Nephron (organoid): ENCODE measurements around the gene SPDEF.
A peak's percentile ranks its signal among the peaks of the same experiment; 100 is the strongest.

Source experiments
- H3K27ac Mint-ChIP-seq, 3 experiments: 2 replicates each; pipeline ENCODE4 v1.8.0; 2020; ENCODE audit warnings: mixed read lengths in 3 of 3, mild to moderate bottlenecking in 2 of 3, moderate library complexity in 1 of 3
- H3K27me3 Mint-ChIP-seq: 2 replicates; pipeline ENCODE4 v1.8.0; 2021; ENCODE audit warnings: low read depth, mild to moderate bottlenecking, moderate library complexity, mixed read lengths
- H3K36me3 Mint-ChIP-seq: 2 replicates; pipeline ENCODE4 v1.8.0; 2020; ENCODE audit warnings: low read depth, mixed read lengths
- H3K4me1 Mint-ChIP-seq: 2 replicates; pipeline ENCODE4 v1.8.0; 2020; ENCODE audit warnings: mixed read lengths
- H3K4me3 Mint-ChIP-seq, 3 experiments: 2 replicates each; pipeline ENCODE4 v1.8.0; 2020; ENCODE audit warnings: mild to moderate bottlenecking in 3 of 3, mixed read lengths in 3 of 3, moderate library complexity in 2 of 3
- H3K9me3 Mint-ChIP-seq: 2 replicates; pipeline ENCODE4 v1.8.0; 2020; ENCODE audit warnings: mixed read lengths
- TF ChIP-seq, protein P1 (sequence below), 3 experiments: fragments of 200-600 bp; sonication (generic); IDR thresholded peaks; one replicate each; pipeline ENCODE4 v1.5.0; 2021; ENCODE audit warnings: antibody characterized with exemption in 3 of 3; ENCODE audit not compliant: unreplicated experiment in 3 of 3

The SPDEF gene

GRCh38 chr6:34529665-34530327 is 26.3 kb downstream of the SPDEF start:
- peaks cover 13% of the 10 kb centered on the region for H3K27me3 Mint-ChIP-seq
- H3K4me3 Mint-ChIP-seq = peak overlapping the region in 1 of 3 experiments; percentile 44
- TF ChIP-seq, protein P1, sequence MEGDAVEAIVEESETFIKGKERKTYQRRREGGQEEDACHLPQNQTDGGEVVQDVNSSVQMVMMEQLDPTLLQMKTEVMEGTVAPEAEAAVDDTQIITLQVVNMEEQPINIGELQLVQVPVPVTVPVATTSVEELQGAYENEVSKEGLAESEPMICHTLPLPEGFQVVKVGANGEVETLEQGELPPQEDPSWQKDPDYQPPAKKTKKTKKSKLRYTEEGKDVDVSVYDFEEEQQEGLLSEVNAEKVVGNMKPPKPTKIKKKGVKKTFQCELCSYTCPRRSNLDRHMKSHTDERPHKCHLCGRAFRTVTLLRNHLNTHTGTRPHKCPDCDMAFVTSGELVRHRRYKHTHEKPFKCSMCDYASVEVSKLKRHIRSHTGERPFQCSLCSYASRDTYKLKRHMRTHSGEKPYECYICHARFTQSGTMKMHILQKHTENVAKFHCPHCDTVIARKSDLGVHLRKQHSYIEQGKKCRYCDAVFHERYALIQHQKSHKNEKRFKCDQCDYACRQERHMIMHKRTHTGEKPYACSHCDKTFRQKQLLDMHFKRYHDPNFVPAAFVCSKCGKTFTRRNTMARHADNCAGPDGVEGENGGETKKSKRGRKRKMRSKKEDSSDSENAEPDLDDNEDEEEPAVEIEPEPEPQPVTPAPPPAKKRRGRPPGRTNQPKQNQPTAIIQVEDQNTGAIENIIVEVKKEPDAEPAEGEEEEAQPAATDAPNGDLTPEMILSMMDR (IDR thresholded peaks at IDR 0.05; ENCODE audit: unreplicated experiment in 3 of 3) = no peak

GRCh38 chr6:34528996-34529664 is 27.0 kb downstream of the SPDEF start:
- H3K4me1 Mint-ChIP-seq = peaks cover 34% of the 10 kb centered on the region
- peaks cover 13% of the 10 kb centered on the region for H3K27me3 Mint-ChIP-seq
- H3K36me3 Mint-ChIP-seq = no peaks in the 10 kb centered on the region
- peak overlapping the region in 1 of 3 experiments; percentile 57 for H3K4me3 Mint-ChIP-seq
- no peaks in the 10 kb centered on the region for H3K9me3 Mint-ChIP-seq
- peak overlapping the region in 2 of 3 experiments; percentile 45 to 51 for H3K27ac Mint-ChIP-seq
- TF ChIP-seq, protein P1 (IDR thresholded peaks at IDR 0.05; ENCODE audit: unreplicated experiment in 3 of 3) = no peak

More at GRCh38 chr6:34529665-34530327, 26.3 kb downstream of the SPDEF start:
- H3K9me3 Mint-ChIP-seq = no peaks in the 10 kb centered on the region
- peaks cover 27% of the 10 kb centered on the region for H3K4me1 Mint-ChIP-seq
- peak overlapping the region in 2 of 3 experiments; percentile 45 to 48 for H3K27ac Mint-ChIP-seq
- H3K36me3 Mint-ChIP-seq = no peaks in the 10 kb centered on the region

DNA sequence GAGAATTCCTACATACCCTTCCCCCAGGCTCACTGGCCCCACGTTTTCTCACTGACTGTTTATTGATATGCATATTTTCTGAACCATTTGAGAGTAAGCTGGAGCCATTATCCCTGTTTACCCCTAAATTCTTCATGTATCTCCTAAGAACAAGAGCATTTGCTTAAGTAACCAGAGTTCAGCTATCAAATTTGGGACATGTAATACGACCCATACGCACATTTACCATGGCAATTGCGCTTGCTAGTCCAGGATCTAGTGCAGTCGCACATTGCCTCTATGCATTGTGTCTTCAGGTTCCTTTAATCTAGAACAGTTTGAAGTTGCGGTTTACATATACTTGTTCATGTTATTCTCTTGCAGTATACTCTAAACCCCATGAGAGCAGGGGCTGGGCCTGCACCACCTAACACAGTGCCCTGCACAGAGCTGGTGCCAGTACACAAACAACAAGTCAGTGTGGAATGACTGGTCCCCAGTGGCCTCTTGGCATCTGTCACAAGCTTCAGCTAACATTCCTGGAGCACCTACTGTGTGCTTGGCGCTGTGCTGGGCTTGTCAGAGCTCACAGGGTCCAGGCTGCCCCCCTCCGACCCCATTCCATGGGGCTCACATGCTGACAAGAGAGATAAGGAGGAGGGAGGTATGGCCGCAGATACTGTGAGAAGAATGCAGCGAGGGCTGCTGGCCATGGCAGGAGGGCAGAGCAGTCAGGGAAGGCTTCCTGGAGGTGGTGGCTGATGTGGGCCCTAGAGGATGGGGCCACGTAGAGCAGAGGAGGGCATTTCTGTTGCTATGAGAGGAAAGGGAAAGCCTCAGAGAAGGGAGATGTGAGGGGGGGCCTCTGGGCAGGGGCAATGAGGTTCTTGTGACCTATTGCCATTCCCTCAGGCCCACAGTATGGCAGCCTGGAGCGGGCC is 28.1 kb downstream of the SPDEF start:
- peak overlapping the region in 1 of 3 experiments; percentile 79 for H3K27ac Mint-ChIP-seq
- TF ChIP-seq, protein P1 (IDR thresholded peaks at IDR 0.05; ENCODE audit: unreplicated experiment in 3 of 3) = no peak
- peaks cover 30% of the 10 kb centered on the region for H3K4me1 Mint-ChIP-seq
- peaks cover 13% of the 10 kb centered on the region for H3K27me3 Mint-ChIP-seq
- no peaks in the 10 kb centered on the region for H3K36me3 Mint-ChIP-seq
- H3K9me3 Mint-ChIP-seq = no peaks in the 10 kb centered on the region
- H3K4me3 Mint-ChIP-seq = peak overlapping the region; percentile 69 to 75 (median 73)

DNA sequence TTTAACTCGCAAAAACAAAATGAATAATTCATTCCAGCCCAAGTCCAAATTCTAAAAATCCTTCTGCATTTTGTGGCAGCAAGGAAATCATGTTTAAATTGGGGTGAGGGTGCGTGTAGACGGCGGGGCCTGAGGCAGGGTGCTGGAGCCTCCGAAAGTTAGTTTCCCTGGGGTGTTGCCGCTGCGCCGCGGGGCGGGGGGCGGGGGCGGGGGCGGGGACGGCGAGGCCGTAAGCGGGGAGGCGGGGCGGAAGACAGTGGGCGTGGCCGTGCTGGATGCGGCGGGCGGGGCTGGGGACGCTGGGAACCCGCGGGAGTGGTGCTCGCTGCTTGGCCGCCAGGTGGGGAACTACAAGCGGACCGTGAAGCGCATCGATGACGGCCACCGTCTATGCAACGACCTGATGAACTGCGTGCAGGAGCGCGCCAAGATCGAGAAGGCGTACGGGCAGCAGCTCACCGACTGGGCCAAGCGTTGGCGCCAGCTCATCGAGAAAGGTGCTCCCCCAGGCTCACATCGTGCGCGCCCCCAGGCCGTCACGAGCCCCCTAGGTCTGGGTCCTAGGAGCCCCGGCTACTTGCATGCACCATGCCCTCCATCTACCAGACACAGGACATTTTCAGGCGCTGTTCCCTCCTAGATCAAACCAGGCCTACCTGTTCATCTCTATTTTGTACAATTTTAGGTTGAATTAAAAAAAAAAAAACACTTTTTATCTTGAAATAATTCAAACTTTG is 29.0 kb downstream of the SPDEF start:
- H3K27ac Mint-ChIP-seq = peak overlapping the region in 1 of 3 experiments; percentile 85
- peaks cover 30% of the 10 kb centered on the region for H3K4me1 Mint-ChIP-seq
- H3K9me3 Mint-ChIP-seq = no peaks in the 10 kb centered on the region
- no peaks in the 10 kb centered on the region for H3K36me3 Mint-ChIP-seq
- H3K27me3 Mint-ChIP-seq = peaks cover 13% of the 10 kb centered on the region
- peak overlapping the region; percentile 73 to 80 (median 75) for H3K4me3 Mint-ChIP-seq
- TF ChIP-seq, protein P1 (IDR thresholded peaks at IDR 0.05; ENCODE audit: unreplicated experiment in 3 of 3) = peak; percentile 81 to 82 (median 81)

DNA sequence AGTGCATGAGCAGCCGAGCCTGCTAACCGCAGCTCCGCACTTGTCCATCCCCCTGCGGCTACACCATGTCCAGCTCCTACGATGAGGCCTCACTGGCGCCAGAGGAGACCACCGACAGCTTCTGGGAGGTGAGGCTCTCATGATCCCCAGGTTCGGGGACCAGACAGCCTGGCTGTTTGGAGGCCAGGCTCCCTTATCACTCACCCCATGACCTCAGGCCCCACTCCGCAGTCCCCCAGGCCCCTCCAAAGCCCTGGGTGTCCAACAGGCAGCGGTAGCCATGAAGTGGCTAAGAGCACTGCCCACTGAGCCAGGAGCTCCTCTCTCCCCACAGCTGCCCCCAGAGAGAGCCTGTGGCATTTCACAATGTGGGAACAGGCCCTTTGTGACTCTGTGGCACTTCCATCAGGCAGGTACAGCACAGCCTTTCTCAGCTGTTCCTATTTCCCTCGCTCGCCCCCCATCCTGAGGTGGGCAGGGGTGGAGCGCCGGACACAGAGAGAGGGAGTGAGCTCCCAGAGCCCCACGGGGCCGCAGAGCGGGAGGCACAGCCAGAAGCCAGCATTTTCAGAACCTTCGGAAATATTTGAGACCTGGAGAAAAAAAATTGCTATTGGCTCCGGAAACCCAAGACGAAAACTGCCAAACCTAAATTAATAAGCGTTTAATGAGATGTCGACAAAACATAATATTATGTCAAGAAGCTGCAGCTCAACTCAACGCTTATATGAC is 29.7 kb downstream of the SPDEF start:
- Mint-ChIP-seq H3K27ac (peak overlapping the region in 1 of 3 experiments; percentile 85), H3K27me3 (peaks cover 9% of the 10 kb centered on the region), H3K4me1 (peaks cover 30% of the 10 kb centered on the region), H3K9me3 (no peaks in the 10 kb centered on the region), H3K36me3 (no peaks in the 10 kb centered on the region), H3K4me3 (peak overlapping the region; percentile 73 to 80 (median 75))
- TF ChIP-seq, protein P1 (IDR thresholded peaks at IDR 0.05; ENCODE audit: unreplicated experiment in 3 of 3) = no peak
